K562 (cell line): Measurements from ENCODE around the gene P4HB. TPM values are rescaled to one million over a fixed set of nuclear protein-coding genes. Genes with fewer than 3 reads are reported as not detected.

Source experiments
- CBFA2T2 ChIP-seq: fragments of 450-650 bp; conservative IDR thresholded peaks from 2 replicates; pipeline ENCODE4 v1.6.1; 2017; ENCODE audit warnings: mild to moderate bottlenecking
- CREB1 ChIP-seq, 2 experiments: sonication (generic) in 1 of 2; formaldehyde crosslinking in 1 of 2; IDR thresholded peaks; 2 replicates each; pipeline versions ENCODE4 v1.6.1 to v1.8.0; 2012 to 2022; ENCODE audit warnings: inconsistent platforms in 1 of 2, mild to moderate bottlenecking in 1 of 2, missing genetic modification reagents in 1 of 2, moderate library complexity in 1 of 2
- DMBX1 ChIP-seq: fragments of 250-450 bp; sonication (Bioruptor Pico); IDR thresholded peaks from 2 replicates; pipeline ENCODE4 v1.8.0; 2022; ENCODE audit warnings: inconsistent platforms, mild to moderate bottlenecking, moderate library complexity, borderline replicate concordance
- ELF4 ChIP-seq: fragments of 450-650 bp; formaldehyde crosslinking; IDR thresholded peaks from 2 replicates; pipeline ENCODE4 v1.4.0; 2022; ENCODE audit warnings: missing genetic modification characterization
- ESRRA ChIP-seq: fragments of 450-650 bp; IDR thresholded peaks from 2 replicates; pipeline ENCODE4 v1.6.1; 2014; ENCODE audit warnings: low read depth, mild to moderate bottlenecking, moderate library complexity, borderline replicate concordance
- FOXJ3 ChIP-seq: sonication (generic); formaldehyde crosslinking; IDR thresholded peaks from 2 replicates; pipeline ENCODE4 v1.4.0; 2020; ENCODE audit warnings: mild to moderate bottlenecking, missing genetic modification reagents
- FOXK1 ChIP-seq: sonication (generic); formaldehyde crosslinking; IDR thresholded peaks from 2 replicates; pipeline ENCODE4 v1.8.0; 2022; ENCODE audit warnings: missing genetic modification reagents, mild to moderate bottlenecking, borderline replicate concordance
- HDAC8 ChIP-seq: fragments of 450-650 bp; IDR thresholded peaks from 2 replicates; pipeline ENCODE4 v1.6.1; 2016; ENCODE audit warnings: mild to moderate bottlenecking, missing genetic modification characterization, moderate library complexity, missing compliant biosample characterization
- HDGF ChIP-seq: fragments of 450-650 bp; IDR thresholded peaks from 2 replicates; pipeline ENCODE4 v1.6.1; 2016
- JUN ChIP-seq, 2 experiments: sonication (generic) in 1 of 2; formaldehyde crosslinking in 1 of 2; IDR thresholded peaks; 2 replicates each; pipeline versions ENCODE4 v1.6.1 to v1.8.0; 2012 to 2022; ENCODE audit warnings: borderline replicate concordance in 2 of 2, mild to moderate bottlenecking in 2 of 2, improper control_type of control experiment in 1 of 2, low read depth in 1 of 2, low read length in 1 of 2, missing genetic modification reagents in 1 of 2
- MAFG ChIP-seq: fragments of 450-650 bp; conservative IDR thresholded peaks from 2 replicates; pipeline ENCODE4 v1.6.1; 2016; ENCODE audit warnings: missing genetic modification characterization, missing compliant biosample characterization
- MTA1 ChIP-seq: fragments of 450-650 bp; IDR thresholded peaks from 2 replicates; pipeline ENCODE4 v1.6.1; 2017; ENCODE audit warnings: borderline replicate concordance
- NR2C1 ChIP-seq, 2 experiments: fragments of 450-650 bp; IDR thresholded peaks; 2 replicates each; pipeline ENCODE4 v1.6.1; 2017; ENCODE audit warnings: mild to moderate bottlenecking in 2 of 2, antibody characterized with exemption in 1 of 2, inconsistent platforms in 1 of 2, missing compliant biosample characterization in 1 of 2, missing genetic modification characterization in 1 of 2
- SREBF1 ChIP-seq: fragments of 150-350 bp; IDR thresholded peaks from 2 replicates; pipeline ENCODE4 v1.6.1; 2014; ENCODE audit warnings: antibody characterized with exemption, low read depth, low read length, borderline replicate concordance
- TRIM25 ChIP-seq: fragments of 450-650 bp; IDR thresholded peaks from 2 replicates; pipeline ENCODE4 v1.7.0; 2016; ENCODE audit warnings: borderline replicate concordance
- XRCC3 ChIP-seq: fragments of 450-650 bp; IDR thresholded peaks from 2 replicates; pipeline ENCODE4 v1.6.1; 2017; ENCODE audit warnings: mild to moderate bottlenecking, moderate library complexity
- ZBTB17 ChIP-seq: fragments of 450-650 bp; formaldehyde crosslinking; IDR thresholded peaks from 2 replicates; pipeline ENCODE4 v1.4.0; 2020; ENCODE audit warnings: mild to moderate bottlenecking
- ZBTB26 ChIP-seq: fragments of 450-650 bp; formaldehyde crosslinking; IDR thresholded peaks from 2 replicates; pipeline ENCODE4 v1.4.0; 2022; ENCODE audit warnings: missing genetic modification characterization
- ZNF175 ChIP-seq: fragments of 200-800 bp; sonication (Bioruptor generic); IDR thresholded peaks from 2 replicates; pipeline ENCODE4 v1.6.1; 2016; ENCODE audit warnings: low read depth, mild to moderate bottlenecking, missing genetic modification characterization, missing compliant biosample characterization
- ZNF184 ChIP-seq: sonication (generic); formaldehyde crosslinking; IDR thresholded peaks from 2 replicates; pipeline ENCODE4 v1.5.0; 2020; ENCODE audit warnings: missing genetic modification reagents
- ZNF639 ChIP-seq, 2 experiments: fragments of 200-800 bp in 1 of 2; sonication (Bioruptor generic) in 1 of 2; sonication (generic) in 1 of 2; formaldehyde crosslinking in 1 of 2; IDR thresholded peaks in 1 of 2; conservative IDR thresholded peaks in 1 of 2; 2 replicates each; pipeline versions ENCODE4 v1.5.0 to v1.6.1; 2016 to 2020; ENCODE audit warnings: missing compliant biosample characterization in 1 of 2, missing genetic modification characterization in 1 of 2, missing genetic modification reagents in 1 of 2
- polyA plus RNA-seq, 8 experiments: library from polyadenylated mRNA; depleted of rRNA in 4 of 8; stranded (reverse) in 5 of 8; unstranded in 3 of 8; fragments of >200 nt; fragmentation: Nextera tagmentation in 2 of 8; fragmentation: Illumina TruSeq in 1 of 8; extraction: Ambion mirVana in 2 of 8; extraction: Trizol in 1 of 8; gene quantifications; 2 replicates each; pipeline versions ENCODE4 v1.2.1 to v1.2.3, GENCODE V29; 2011 to 2014; ENCODE audit warnings: inconsistent platforms in 1 of 8, missing spikeins in 1 of 8
- total RNA-seq, 7 experiments: library from RNA; depleted of rRNA in 6 of 7; stranded (reverse); fragments of >200 nt in 6 of 7; fragmentation: Illumina TruSeq in 2 of 7; extraction: Trizol in 2 of 7; gene quantifications; 2 replicates each; pipeline versions ENCODE4 v1.2.1 to v1.2.3, GENCODE V29; 2011 to 2021; ENCODE audit warnings: low replicate concordance in 1 of 7
- TF ChIP-seq, protein P1 (sequence below): sonication (generic); formaldehyde crosslinking; IDR thresholded peaks from 2 replicates; pipeline ENCODE4 v1.8.1; 2022; ENCODE audit warnings: missing genetic modification reagents

P4HB gene
- total and polyA plus RNA-seq, 9 of the 15 experiments (the other 6 are each of a cell fraction or from before 2014, with no cell fraction given), result 4.4 to 645 (median 325) TPM

- TF ChIP-seq DMBX1 (CRISPR knock-in tag) (no peak), ZNF184 (CRISPR knock-in tag) (no peak), ESRRA (no peak), FOXK1 (peak; percentile 63; the same call in 1 of the 2 replicates), MAFG (tag) (no peak), MTA1 (no peak), NR2C1 (IDR thresholded peaks at IDR 0.05) (no peak), NR2C1 (tag; IDR thresholded peaks at IDR 0.05) (no peak), CBFA2T2 (no peak), HDGF (peak; percentile 79), ELF4 (peak; percentile 75; the same call in 1 of the 2 replicates), ZNF175 (CRISPR knock-in tag) (0 out of 2 replicates have a peak, but pooled peaks have one; percentile 9), ZBTB26 (CRISPR knock-in tag) (peak; percentile 86), CREB1 (IDR thresholded peaks at IDR 0.05) (peak; percentile 41; the same call in 1 of the 2 replicates), CREB1 (CRISPR knock-in tag; IDR thresholded peaks at IDR 0.05) (peak; percentile 40), ZNF639 (CRISPR knock-in tag; conservative IDR thresholded peaks at IDR 0.05 in 1 of 2, IDR thresholded peaks at IDR 0.05 in 1 of 2) (no peak), TRIM25 (peak; percentile 47; the same call in 1 of the 2 replicates), XRCC3 (no peak), FOXJ3 (no peak), HDAC8 (no peak), JUN (IDR thresholded peaks at IDR 0.05; ENCODE audit: borderline replicate concordance, low read depth, low read length) (no peak), JUN (CRISPR knock-in tag; IDR thresholded peaks at IDR 0.05; ENCODE audit: borderline replicate concordance) (no peak), SREBF1 (no peak), ZBTB17 (peak; percentile 32; the same call in 1 of the 2 replicates)
- TF ChIP-seq, protein P1, sequence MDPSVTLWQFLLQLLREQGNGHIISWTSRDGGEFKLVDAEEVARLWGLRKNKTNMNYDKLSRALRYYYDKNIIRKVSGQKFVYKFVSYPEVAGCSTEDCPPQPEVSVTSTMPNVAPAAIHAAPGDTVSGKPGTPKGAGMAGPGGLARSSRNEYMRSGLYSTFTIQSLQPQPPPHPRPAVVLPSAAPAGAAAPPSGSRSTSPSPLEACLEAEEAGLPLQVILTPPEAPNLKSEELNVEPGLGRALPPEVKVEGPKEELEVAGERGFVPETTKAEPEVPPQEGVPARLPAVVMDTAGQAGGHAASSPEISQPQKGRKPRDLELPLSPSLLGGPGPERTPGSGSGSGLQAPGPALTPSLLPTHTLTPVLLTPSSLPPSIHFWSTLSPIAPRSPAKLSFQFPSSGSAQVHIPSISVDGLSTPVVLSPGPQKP (CRISPR knock-in tag), result no peak
Measured at GRCh38 chr17:81831957-81832607, 28.3 kb downstream of the P4HB start (continued).
